IPS-20b (cell line): Measurements from ENCODE around the gene NIPSNAP3A.
"Not testable (repeated sequence)": the region's sequence is repeated elsewhere in the genome, so short reads cannot be mapped to it uniquely, and the experiment has no call there.

ENCODE experiments used
- H3K27ac ChIP-seq: one replicate; pipeline ENCODE4 v1.5.1; 2013; ENCODE audit warnings: low read length
- H3K27me3 ChIP-seq: 2 replicates; pipeline ENCODE4 v1.6.1; 2013; ENCODE audit warnings: mild to moderate bottlenecking, low read length, inconsistent platforms; ENCODE audit not compliant: insufficient read depth
- H3K36me3 ChIP-seq: 2 replicates; pipeline ENCODE4 v1.6.1; 2013; ENCODE audit warnings: low read depth, mild to moderate bottlenecking, inconsistent platforms, low read length, moderate library complexity; ENCODE audit not compliant: insufficient read depth
- H3K4me1 ChIP-seq: 2 replicates; pipeline ENCODE4 v1.6.1; 2013; ENCODE audit warnings: mild to moderate bottlenecking, control low read depth, inconsistent platforms, low read length, moderate library complexity; ENCODE audit not compliant: insufficient read depth
- H3K4me3 ChIP-seq: 2 replicates; pipeline ENCODE4 v1.5.1; 2013; ENCODE audit warnings: mild to moderate bottlenecking, low read length, inconsistent platforms
- H3K9ac ChIP-seq: 2 replicates; pipeline ENCODE4 v1.6.1; 2013; ENCODE audit warnings: low read depth, mild to moderate bottlenecking, inconsistent platforms, low read length, moderate library complexity
- H3K9me3 ChIP-seq: 2 replicates; pipeline ENCODE4 v1.6.1; 2013; ENCODE audit warnings: mild to moderate bottlenecking, low read depth, low read length, inconsistent platforms; ENCODE audit not compliant: insufficient read depth

Gene NIPSNAP3A

GRCh38 chr9:104748359-104749031 lies 1.0 kb downstream of the NIPSNAP3A start:
- no peaks in the 10 kb centered on the region for H3K9me3 ChIP-seq
- H3K4me3 ChIP-seq = peak overlapping the region; percentile 96
- H3K9ac ChIP-seq = peak overlapping the region; percentile 76; the same call in 1 of the 2 replicates
- H3K36me3 ChIP-seq = peaks cover 7% of the 10 kb centered on the region; the same call in 1 of the 2 replicates
- H3K4me1 ChIP-seq = no peaks in the 10 kb centered on the region
- H3K27me3 ChIP-seq = no peaks in the 10 kb centered on the region
- H3K27ac ChIP-seq = no peak overlapping the region

DNA sequence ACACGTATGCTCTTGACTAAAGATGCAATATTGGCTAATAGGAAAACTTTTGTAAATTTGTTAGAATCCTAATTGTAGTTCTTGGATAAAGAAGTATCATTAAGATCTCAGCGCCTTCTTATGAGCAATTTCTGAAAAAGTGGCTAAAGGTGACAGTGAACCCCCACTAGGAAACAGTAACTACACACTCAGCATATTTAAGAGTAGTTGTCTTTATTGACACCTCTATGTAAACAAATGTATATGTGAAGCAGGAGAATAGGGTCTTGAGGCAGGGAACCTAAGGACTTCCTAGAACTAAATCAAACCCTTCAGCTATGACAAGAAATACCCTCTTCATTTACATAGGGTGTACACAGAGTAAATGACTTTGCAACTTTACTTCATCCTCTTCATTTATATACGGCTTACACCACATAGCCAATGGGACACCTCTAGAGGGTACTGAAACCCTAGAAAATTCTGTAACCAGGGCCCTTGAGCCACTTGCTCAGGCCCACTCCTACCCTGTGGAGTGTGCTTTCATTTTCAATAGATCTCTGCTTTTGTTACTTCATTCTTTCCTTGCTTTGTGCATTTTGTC lies 2.8 kb downstream of the NIPSNAP3A start:
- H3K4me3 ChIP-seq = no peak overlapping the region
- no peaks in the 10 kb centered on the region for H3K4me1 ChIP-seq
- no peak overlapping the region for H3K27ac ChIP-seq
- peaks cover 7% of the 10 kb centered on the region; the same call in 1 of the 2 replicates for H3K36me3 ChIP-seq
- no peaks in the 10 kb centered on the region for H3K9me3 ChIP-seq
- no peaks in the 10 kb centered on the region for H3K27me3 ChIP-seq
- H3K9ac ChIP-seq = no peak overlapping the region

- no peaks in the 10 kb centered on the region for H3K36me3 ChIP-seq
- no peaks in the 10 kb centered on the region for H3K9me3 ChIP-seq
- peaks cover 10% of the 10 kb centered on the region for H3K27me3 ChIP-seq
- no peak overlapping the region for H3K27ac ChIP-seq
- H3K4me3 ChIP-seq = no peak overlapping the region
- no peaks in the 10 kb centered on the region for H3K4me1 ChIP-seq
- H3K9ac ChIP-seq = no peak overlapping the region
Measured at GRCh38 chr9:104758974-104759373, 11.5 kb downstream of the NIPSNAP3A start.

- no peaks in the 10 kb centered on the region for H3K9me3 ChIP-seq
- no peak overlapping the region for H3K27ac ChIP-seq
- no peak overlapping the region for H3K9ac ChIP-seq
- no peaks in the 10 kb centered on the region for H3K36me3 ChIP-seq
- no peaks in the 10 kb centered on the region for H3K4me1 ChIP-seq
- 0 out of 2 replicates have a peak overlapping the region, but pooled peaks have one; percentile 81 for H3K4me3 ChIP-seq
- H3K27me3 ChIP-seq = peaks cover 19% of the 10 kb centered on the region
Measured at GRCh38 chr9:104765138-104765537, 17.7 kb downstream of the NIPSNAP3A start.

DNA sequence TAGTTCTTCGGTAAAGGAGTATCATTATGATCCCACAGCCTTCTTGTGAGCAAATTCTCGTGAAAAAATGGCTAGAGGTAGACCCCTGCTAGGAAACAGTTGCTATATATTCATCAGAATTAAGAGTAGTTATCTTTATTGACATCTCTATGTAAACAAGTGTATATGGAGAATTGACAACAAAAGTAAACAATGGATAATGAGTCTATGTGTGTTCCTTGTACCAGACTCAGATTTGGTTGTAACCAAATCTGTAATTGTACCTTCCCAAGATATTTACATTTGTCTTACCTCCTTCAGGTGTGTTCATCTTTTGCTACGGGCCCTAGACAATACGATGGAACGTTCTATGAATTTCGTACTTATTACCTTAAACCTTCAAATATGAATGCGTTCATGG lies 18.5 kb downstream of the NIPSNAP3A start:
- no peak overlapping the region for H3K4me3 ChIP-seq

GRCh38 chr9:104767507-104767906 lies 20.0 kb downstream of the NIPSNAP3A start:
- peaks cover 19% of the 10 kb centered on the region for H3K27me3 ChIP-seq
- no peaks in the 10 kb centered on the region for H3K4me1 ChIP-seq
- H3K27ac ChIP-seq = no peak overlapping the region
- H3K9me3 ChIP-seq = no peaks in the 10 kb centered on the region
- H3K36me3 ChIP-seq = no peaks in the 10 kb centered on the region
- no peak overlapping the region for H3K4me3 ChIP-seq
- H3K9ac ChIP-seq = no peak overlapping the region

More for the DNA sequence above, 18.5 kb downstream of the NIPSNAP3A start:
- H3K9me3 ChIP-seq = no peaks in the 10 kb centered on the region
- H3K27ac ChIP-seq = no peak overlapping the region
- H3K36me3 ChIP-seq = no peaks in the 10 kb centered on the region
- no peaks in the 10 kb centered on the region for H3K4me1 ChIP-seq
- no peak overlapping the region for H3K9ac ChIP-seq
- H3K27me3 ChIP-seq = peaks cover 19% of the 10 kb centered on the region

DNA sequence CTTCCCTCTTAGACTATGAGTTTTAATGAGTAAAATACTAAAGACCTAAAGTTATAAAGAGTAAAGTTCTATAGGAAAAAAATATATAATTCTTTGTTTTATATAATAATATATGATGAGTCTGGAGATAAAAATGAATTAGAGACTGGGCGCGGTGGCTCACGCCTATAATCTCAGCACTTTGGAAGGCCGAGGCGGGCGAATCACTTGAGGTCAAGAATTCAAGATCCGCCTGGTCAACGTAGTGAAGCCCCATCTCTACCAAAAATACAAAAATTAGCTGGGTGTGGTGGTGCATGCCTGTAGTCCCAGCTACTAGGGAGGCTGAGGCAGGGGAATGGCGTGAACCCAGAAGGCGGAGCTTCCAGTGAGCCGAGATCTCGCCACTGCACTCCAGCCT lies 21.5 kb downstream of the NIPSNAP3A start:
- H3K4me3 ChIP-seq, H3K9ac ChIP-seq, H3K36me3 ChIP-seq, H3K4me1 ChIP-seq, H3K27me3 ChIP-seq, H3K9me3 ChIP-seq, H3K27ac ChIP-seq: not testable (repeated sequence)

- Histone ChIP-seq H3K27me3 (peaks cover 8% of the 10 kb centered on the region; the same call in 1 of the 2 replicates), H3K4me1 (no peaks in the 10 kb centered on the region), H3K4me3 (no peak overlapping the region), H3K27ac (no peak overlapping the region), H3K9ac (no peak overlapping the region), H3K36me3 (no peaks in the 10 kb centered on the region), H3K9me3 (no peaks in the 10 kb centered on the region)
Measured at GRCh38 chr9:104769655-104770054, 22.2 kb downstream of the NIPSNAP3A start.

- H3K27me3 ChIP-seq = no peaks in the 10 kb centered on the region
- no peak overlapping the region for H3K9ac ChIP-seq
- no peaks in the 10 kb centered on the region for H3K36me3 ChIP-seq
- H3K4me1 ChIP-seq = no peaks in the 10 kb centered on the region
- H3K4me3 ChIP-seq = no peak overlapping the region
- no peak overlapping the region for H3K27ac ChIP-seq
- no peaks in the 10 kb centered on the region for H3K9me3 ChIP-seq
Measured at GRCh38 chr9:104772714-104773510, 25.4 kb downstream of the NIPSNAP3A start.

DNA sequence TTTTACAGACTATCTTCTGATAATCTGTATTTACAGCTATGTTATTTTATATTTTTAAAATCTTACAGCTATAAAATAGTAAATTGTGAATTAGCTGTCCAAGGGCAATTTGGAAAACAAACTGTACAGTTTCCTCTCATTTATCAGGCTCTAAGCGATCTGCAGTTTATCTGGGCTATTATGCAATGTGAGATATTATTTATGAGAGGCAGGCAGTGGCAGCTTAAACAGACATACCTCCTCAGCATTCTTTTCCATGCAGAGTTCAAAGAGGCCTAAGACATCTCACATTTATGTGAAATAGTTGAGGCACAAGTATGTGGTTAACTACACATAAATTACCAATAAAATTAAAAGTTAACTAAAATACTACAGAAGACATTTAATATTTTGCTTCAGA lies 26.6 kb downstream of the NIPSNAP3A start:
- no peaks in the 10 kb centered on the region for H3K27me3 ChIP-seq
- H3K9ac ChIP-seq = no peak overlapping the region
- no peaks in the 10 kb centered on the region for H3K36me3 ChIP-seq
- H3K4me1 ChIP-seq = no peaks in the 10 kb centered on the region
- H3K4me3 ChIP-seq = no peak overlapping the region
- no peak overlapping the region for H3K27ac ChIP-seq
- H3K9me3 ChIP-seq = no peaks in the 10 kb centered on the region

DNA sequence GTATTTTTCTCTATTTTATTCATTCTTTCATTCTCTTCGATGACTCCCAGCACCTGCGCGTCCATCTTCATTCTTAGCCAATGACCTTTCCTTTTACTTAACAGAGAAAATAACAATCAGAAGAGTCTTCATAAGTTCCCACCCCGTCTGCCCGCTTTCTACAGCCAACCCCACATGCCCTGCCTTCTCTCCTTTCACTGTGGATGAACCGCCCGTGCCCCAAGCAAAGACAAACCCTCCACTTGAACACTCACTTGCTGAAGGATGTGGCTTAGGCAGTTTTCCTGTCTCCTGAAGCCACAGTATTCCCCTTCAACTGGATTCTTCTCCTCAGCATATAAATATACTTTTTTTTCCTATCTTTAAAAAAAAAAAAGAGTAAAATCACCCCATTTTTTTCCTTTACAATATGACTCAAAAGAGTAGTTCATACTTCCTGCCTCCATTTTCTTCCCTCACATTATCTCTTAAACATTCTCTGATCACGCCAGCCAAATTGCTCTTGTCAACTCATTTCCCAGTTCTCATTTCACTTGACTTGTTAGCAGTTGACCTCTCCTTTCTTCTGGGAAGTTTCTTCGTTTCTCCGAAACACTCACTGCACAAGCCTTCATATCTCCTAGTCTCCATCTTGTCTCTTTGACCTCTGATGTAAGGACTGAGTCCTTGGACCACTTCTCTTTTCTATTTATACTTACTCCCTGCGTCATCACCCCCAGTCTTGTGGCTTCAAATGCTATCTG lies 27.5 kb downstream of the NIPSNAP3A start:
- Histone ChIP-seq H3K4me3 (no peak overlapping the region), H3K9me3 (no peaks in the 10 kb centered on the region), H3K9ac (no peak overlapping the region), H3K36me3 (no peaks in the 10 kb centered on the region), H3K4me1 (no peaks in the 10 kb centered on the region), H3K27me3 (no peaks in the 10 kb centered on the region), H3K27ac (no peak overlapping the region)
